KOPT-K1 (cell line): ENCODE measurements around the gene RIPK1.

ENCODE experiments used
- H3K27ac ChIP-seq: fragments of 200-600 bp; sonication (generic); 2 replicates; pipeline ENCODE4 v1.5.1; 2016; ENCODE audit warnings: antibody characterized with exemption, mild to moderate bottlenecking, low read depth, low read length; ENCODE audit not compliant: poor library complexity, severe bottlenecking
- H3K36me3 ChIP-seq: fragments of 200-600 bp; sonication (generic); 2 replicates; pipeline ENCODE4 v1.5.1; 2017; ENCODE audit warnings: antibody characterized with exemption, mild to moderate bottlenecking, low read length, moderate library complexity; ENCODE audit not compliant: insufficient read depth
- H3K9me3 ChIP-seq: fragments of 200-600 bp; sonication (generic); 2 replicates; pipeline ENCODE4 v1.5.1; 2017; ENCODE audit warnings: antibody characterized with exemption, low read length, mild to moderate bottlenecking; ENCODE audit not compliant: insufficient read depth, poor library complexity, severe bottlenecking

The RIPK1 gene

GRCh38 chr6:3086282-3086946, 18.1 kb downstream of the RIPK1 start:
- H3K36me3 ChIP-seq = peaks cover 93% of the 10 kb centered on the region
- no peak overlapping the region for H3K27ac ChIP-seq
- H3K9me3 ChIP-seq = no peaks in the 10 kb centered on the region

GRCh38 chr6:3088446-3088845, 20.2 kb downstream of the RIPK1 start:
- H3K9me3 ChIP-seq = no peaks in the 10 kb centered on the region

GRCh38 chr6:3088968-3089367, 20.7 kb downstream of the RIPK1 start:
- no peaks in the 10 kb centered on the region for H3K9me3 ChIP-seq
- H3K36me3 ChIP-seq = peaks cover 69% of the 10 kb centered on the region
- no peak overlapping the region for H3K27ac ChIP-seq

More at GRCh38 chr6:3088446-3088845, 20.2 kb downstream of the RIPK1 start:
- Histone ChIP-seq H3K27ac (no peak overlapping the region), H3K36me3 (peaks cover 72% of the 10 kb centered on the region)

DNA sequence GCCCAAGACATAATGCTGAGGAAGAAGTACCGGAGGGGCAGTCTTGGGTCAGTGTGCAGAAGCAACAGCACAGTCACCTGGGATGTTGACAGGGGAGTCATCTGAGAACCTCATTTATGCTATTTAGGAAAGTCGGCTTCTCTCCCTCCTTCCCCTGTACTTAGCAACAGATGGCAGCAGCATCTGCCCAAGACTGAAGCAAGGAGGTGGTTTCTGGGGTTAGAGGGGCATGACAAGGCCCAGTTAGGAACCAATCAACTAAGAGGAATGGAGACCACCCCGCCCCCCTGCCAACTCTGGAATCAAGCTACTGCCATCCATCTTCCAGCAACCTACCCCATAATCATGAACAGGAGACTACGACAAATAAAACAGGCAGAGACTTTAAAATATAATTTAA, 21.7 kb downstream of the RIPK1 start:
- H3K36me3 ChIP-seq = peaks cover 67% of the 10 kb centered on the region
- no peak overlapping the region for H3K27ac ChIP-seq
- no peaks in the 10 kb centered on the region for H3K9me3 ChIP-seq

DNA sequence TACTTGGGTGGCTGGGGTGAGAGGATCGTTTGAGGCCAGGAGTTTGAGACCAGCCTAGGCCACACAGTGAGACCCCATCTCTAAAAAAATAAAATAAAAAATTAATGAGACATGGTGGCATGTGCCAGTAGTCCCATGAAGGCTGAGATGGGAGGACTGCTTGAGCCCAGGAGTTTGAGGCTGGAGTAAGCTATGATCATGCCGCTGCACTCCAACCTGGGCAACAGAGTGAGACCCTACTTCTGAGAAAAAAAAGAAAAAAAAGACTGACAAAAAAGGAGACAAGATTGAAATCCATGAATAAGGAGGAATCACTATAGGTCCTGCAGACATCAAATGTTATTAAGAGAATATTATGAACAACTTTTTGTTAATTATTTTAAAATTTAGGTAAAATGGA, 26.5 kb downstream of the RIPK1 start:
- peaks cover 66% of the 10 kb centered on the region for H3K36me3 ChIP-seq
- no peak overlapping the region for H3K27ac ChIP-seq
- H3K9me3 ChIP-seq = no peaks in the 10 kb centered on the region

GRCh38 chr6:3102875-3103274, 34.6 kb downstream of the RIPK1 start:
- H3K27ac ChIP-seq = no peak overlapping the region

GRCh38 chr6:3108746-3109414, 40.6 kb downstream of the RIPK1 start:
- Histone ChIP-seq H3K36me3 (peaks cover 95% of the 10 kb centered on the region), H3K27ac (no peak overlapping the region), H3K9me3 (no peaks in the 10 kb centered on the region)

More at GRCh38 chr6:3102875-3103274, 34.6 kb downstream of the RIPK1 start:
- H3K9me3 ChIP-seq = no peaks in the 10 kb centered on the region
- peaks cover 94% of the 10 kb centered on the region for H3K36me3 ChIP-seq

DNA sequence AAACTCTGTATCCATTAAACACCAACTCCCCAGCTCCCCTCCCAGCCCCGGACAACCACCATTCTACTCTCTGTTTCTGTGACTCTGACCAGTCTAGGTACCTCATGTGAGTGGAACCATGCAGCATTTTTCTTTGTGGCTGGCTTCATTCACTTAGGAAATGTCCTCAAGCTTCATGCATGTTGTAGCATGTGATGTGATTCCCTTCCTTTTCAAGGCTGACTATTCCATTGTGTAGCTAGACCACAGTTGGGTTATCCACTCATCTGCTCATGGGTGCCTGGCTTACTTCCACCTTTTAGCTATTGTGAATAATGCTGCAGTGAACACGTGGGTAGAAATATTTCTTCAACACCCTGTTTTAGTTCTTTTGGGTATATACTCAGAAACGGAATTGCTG, 41.5 kb downstream of the RIPK1 start:
- no peak overlapping the region for H3K27ac ChIP-seq
- H3K36me3 ChIP-seq = peaks cover 94% of the 10 kb centered on the region
- no peaks in the 10 kb centered on the region for H3K9me3 ChIP-seq

DNA sequence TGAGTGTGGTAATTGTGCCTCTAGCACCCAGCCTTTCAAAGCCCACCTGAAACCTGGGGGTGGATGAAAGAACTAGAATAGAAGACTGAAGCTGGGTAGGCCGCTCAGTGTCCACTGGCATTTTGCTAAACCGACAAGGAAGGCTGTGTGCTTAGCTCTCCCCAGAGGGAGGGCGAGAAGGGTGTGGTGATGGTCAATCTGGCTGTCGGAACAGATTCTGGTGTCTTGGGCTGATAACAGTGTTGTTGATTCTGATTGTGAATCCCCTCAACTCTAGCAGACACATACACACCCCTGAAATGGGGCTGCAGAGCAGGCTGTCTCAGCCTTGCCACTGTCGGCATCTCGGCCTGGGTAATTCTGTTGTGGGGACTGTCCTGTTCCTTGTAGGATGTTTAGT, 46.1 kb downstream of the RIPK1 start:
- Histone ChIP-seq H3K27ac (peak overlapping the region; percentile 60), H3K36me3 (peaks cover 55% of the 10 kb centered on the region), H3K9me3 (no peaks in the 10 kb centered on the region)

GRCh38 chr6:3117912-3118352, 49.6 kb downstream of the RIPK1 start:
- Histone ChIP-seq H3K9me3 (no peaks in the 10 kb centered on the region), H3K27ac (peak overlapping the region; percentile 81), H3K36me3 (peaks cover 20% of the 10 kb centered on the region)

GRCh38 chr6:3118353-3119039, 50.2 kb downstream of the RIPK1 start, which contains the start of gene BPHL:
BPHL (plus strand) TSS chr6:3118711; CDS start chr6:3118741, 30 bp downstream.
- Histone ChIP-seq H3K27ac (peak within 1 kb of the TSS; percentile 81), H3K9me3 (no peaks in the 10 kb centered on the region), H3K36me3 (peaks cover 14% of the 10 kb centered on the region)

GRCh38 chr6:3119040-3119723, 50.9 kb downstream of the RIPK1 start:
- Histone ChIP-seq H3K36me3 (peaks cover 8% of the 10 kb centered on the region), H3K27ac (peak overlapping the region; percentile 81), H3K9me3 (no peaks in the 10 kb centered on the region)

GRCh38 chr6:3120765-3121089, 52.4 kb downstream of the RIPK1 start:
- Histone ChIP-seq H3K27ac (no peak overlapping the region), H3K36me3 (no peaks in the 10 kb centered on the region), H3K9me3 (no peaks in the 10 kb centered on the region)

GRCh38 chr6:3122823-3123182, 54.5 kb downstream of the RIPK1 start:
- Histone ChIP-seq H3K9me3 (no peaks in the 10 kb centered on the region), H3K36me3 (no peaks in the 10 kb centered on the region), H3K27ac (no peak overlapping the region)

- H3K27ac ChIP-seq = no peak overlapping the region
- H3K36me3 ChIP-seq = no peaks in the 10 kb centered on the region
- H3K9me3 ChIP-seq = no peaks in the 10 kb centered on the region
Measured at GRCh38 chr6:3124667-3125066, 56.4 kb downstream of the RIPK1 start.
